Lower leg skin (tissue), 3 donors: ENCODE data around the gene EIF5.
A peak's percentile ranks its signal among the peaks of the same experiment; 100 is the strongest.

Source experiments
- CTCF ChIP-seq, 3 donors: fragments of 450-650 bp; IDR thresholded peaks; one replicate each; pipeline ENCODE4 v1.5.1; 2016; ENCODE audit warnings: antibody characterized with exemption in 3 of 3, mild to moderate bottlenecking in 3 of 3, moderate library complexity in 2 of 3
- POLR2A ChIP-seq, 2 donors: fragments of 450-650 bp; IDR thresholded peaks; one replicate each; pipeline ENCODE4 v1.6.1; 2016 to 2017; ENCODE audit warnings: antibody characterized with exemption in 2 of 2, mild to moderate bottlenecking in 1 of 2, moderate library complexity in 1 of 2

GRCh38 chr14:103333754-103334643, at the start of gene EIF5:
- TF ChIP-seq CTCF (IDR thresholded peaks at IDR 0.05) (no peak), POLR2A (IDR thresholded peaks at IDR 0.05) (peak in 1 of 2 donors; percentile 97)
